NCI-H510A treated with DMSO at 0.1 percent for 48 hours (cell line): Measurements from ENCODE around the gene OR4D11.

Experiments
- DNase-seq: peaks from one replicate; lab custom pipeline; 2025; lab: John Stamatoyannopoulos, UW

The OR4D11 gene

GRCh38 chr11:59548309-59548656 is 44.9 kb downstream of the OR4D11 start:
- no peak for DNase-seq

GRCh38 chr11:59550368-59550841 is 47.0 kb downstream of the OR4D11 start:
- DNase-seq = peak; percentile 95

DNA sequence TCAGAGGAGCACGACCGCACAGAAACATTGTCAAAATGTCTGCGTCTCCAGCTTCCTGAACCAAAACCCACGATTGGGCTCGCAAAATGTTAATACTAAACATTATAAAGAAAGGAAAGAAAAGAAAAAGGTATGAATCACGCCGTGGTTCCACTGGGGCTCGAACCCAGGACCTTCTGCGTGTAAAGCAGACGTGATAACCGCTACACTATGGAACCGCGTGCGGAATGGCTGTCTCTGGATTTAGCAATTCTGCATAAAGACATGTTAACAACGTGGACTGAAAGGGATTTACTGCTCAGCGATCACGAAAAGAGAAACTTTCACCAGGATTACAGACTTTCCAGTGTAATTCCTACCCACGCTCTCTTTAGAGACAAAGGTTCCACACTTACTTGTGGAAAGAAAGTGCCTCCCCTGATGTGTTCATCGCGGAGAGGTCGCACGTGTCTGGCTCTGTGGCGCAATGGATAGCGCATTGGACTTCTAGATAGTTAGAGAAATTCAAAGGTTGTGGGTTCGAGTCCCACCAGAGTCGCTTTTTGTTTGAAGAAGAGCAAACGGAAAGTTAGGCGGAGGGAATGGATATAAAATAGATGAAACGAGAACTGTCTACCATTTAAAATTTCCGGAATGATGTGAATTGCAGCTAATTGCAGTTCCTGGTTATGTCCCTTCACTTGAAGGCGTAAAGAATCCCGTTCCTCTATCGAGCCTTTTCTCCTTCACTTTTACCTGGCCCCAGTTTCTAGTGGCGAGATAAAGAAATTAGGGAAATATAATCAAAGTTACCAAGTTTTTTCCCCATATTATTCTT is 47.7 kb downstream of the OR4D11 start:
- peak; percentile 86 for DNase-seq

- DNase-seq = peak; percentile 59
Observed at GRCh38 chr11:59551659-59552521, 48.5 kb downstream of the OR4D11 start.

DNA sequence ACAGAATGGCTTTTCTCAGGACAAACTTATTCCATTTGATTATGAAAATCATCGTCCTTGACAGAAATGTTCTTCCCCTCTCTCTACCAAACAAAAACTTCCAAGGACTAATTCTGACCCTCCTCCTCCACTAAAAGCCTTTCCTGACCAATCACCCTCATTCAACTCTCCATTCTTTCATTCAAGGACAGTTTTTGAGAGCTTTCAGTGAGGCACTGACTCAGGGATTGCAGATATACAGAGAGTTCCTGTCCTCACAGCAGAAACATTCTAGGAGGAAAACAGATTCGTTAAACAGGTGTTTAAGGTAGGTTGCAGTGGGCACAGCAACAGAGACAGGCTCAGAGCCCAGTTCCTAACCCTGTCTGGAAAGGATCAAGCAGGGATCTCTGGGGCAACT is 49.5 kb downstream of the OR4D11 start:
- DNase-seq = no peak

- DNase-seq = no peak
Observed at GRCh38 chr11:59553323-59553722, 49.9 kb downstream of the OR4D11 start.
